Left lung (tissue), 10 donors: ENCODE data around the gene SH2D5. TPM values are rescaled to one million over a fixed set of nuclear protein-coding genes. Genes with fewer than 3 reads are reported as not detected.

Experiments
- ATAC-seq: fragments of 200-7000 bp; cut with Tn5 transposase; one replicate; pipeline ENCODE4 v1.9.1; 2020; ENCODE audit warnings: moderate library complexity
- DNase-seq, 4 donors: peaks; one replicate each; pipeline ENCODE4 v3.0.0-alpha.2; 2013 to 2020
- H3K27ac ChIP-seq, 2 donors: fragments of 200-600 bp; sonication (generic) in 1 of 2; one replicate each; pipeline versions ENCODE4 v1.5.0 to v1.8.0; 2020 to 2021
- H3K27me3 ChIP-seq, 2 donors: fragments of 200-600 bp; sonication (generic) in 1 of 2; one replicate each; pipeline versions ENCODE4 v1.5.0 to v1.8.0; 2020 to 2021
- H3K36me3 ChIP-seq, 2 donors: fragments of 200-600 bp; sonication (generic) in 1 of 2; one replicate each; pipeline versions ENCODE4 v1.5.0 to v1.8.0; 2020 to 2021
- H3K4me1 ChIP-seq, 2 donors: fragments of 200-600 bp; one replicate each; pipeline ENCODE4 v1.8.0; 2021
- H3K4me3 ChIP-seq, 2 donors: fragments of 200-600 bp; sonication (generic) in 1 of 2; one replicate each; pipeline versions ENCODE4 v1.5.0 to v1.8.0; 2020 to 2021; ENCODE audit warnings: mild to moderate bottlenecking in 1 of 2
- H3K9me3 ChIP-seq, 2 donors: fragments of 200-600 bp; sonication (generic) in 1 of 2; one replicate each; pipeline versions ENCODE4 v1.5.0 to v1.8.0; 2020 to 2021
- CTCF ChIP-seq, 2 donors: fragments of 200-600 bp; sonication (generic) in 1 of 2; IDR thresholded peaks; one replicate each; pipeline versions ENCODE4 v1.5.0 to v1.8.0; 2021; ENCODE audit warnings: antibody characterized with exemption in 2 of 2
- intact Hi-C, 2 donors: fragments of 100-400 bp; cut with DNase I; formaldehyde crosslinking; loops; one replicate each; pipeline versions ENCODE4 v1.11.2 to v1.14.2; 2022
- polyA plus RNA-seq, 6 donors: library from polyadenylated mRNA; unstranded; fragments of 120-200 nt; gene quantifications; one replicate each; pipeline ENCODE4 v1.2.1, GENCODE V29; 2013; ENCODE audit not compliant: insufficient read length in 6 of 6
- total RNA-seq, 2 donors: library from RNA; stranded (reverse); fragmentation: NEBNext Ultra II Directional; extraction: Animal tissue kit (Norgen Biotek cat#: 25700); gene quantifications; one replicate each; pipeline ENCODE4 v1.2.1, GENCODE V29; 2021
- donor health status: DM: no; HTN: yes; CAD: no.
- donor health status: DM: no; HTN: no; CAD: no.

Gene SH2D5
- total and polyA plus RNA-seq, 8 donors, result 0.06 to 1.8 (median 0.12) TPM; not detected in 1

DNA sequence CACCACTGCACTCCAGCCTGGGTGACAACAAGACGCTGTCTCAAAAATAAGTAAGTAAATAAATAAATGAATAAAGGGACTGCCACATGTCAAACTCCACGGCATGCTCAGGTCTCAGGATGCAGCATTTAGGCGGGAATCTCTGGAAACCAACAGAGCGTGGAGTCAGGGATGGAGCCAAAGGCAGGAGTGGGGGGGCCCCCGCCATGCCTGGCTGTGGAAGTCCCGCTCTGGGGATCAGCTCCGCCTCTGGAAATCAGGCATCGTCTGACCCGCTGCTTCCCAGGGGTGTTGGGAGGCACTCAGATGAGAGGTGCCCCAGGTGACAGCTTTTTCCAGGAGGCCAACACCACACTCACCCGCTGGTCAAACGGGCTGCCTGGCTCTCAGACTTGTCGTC, 34.9 kb downstream of the SH2D5 start:
- H3K4me1 ChIP-seq, result peaks cover 3 to 16% of the 10 kb centered on the region in 2 donors
- no peak for TF ChIP-seq CTCF (IDR thresholded peaks at IDR 0.05)
- no peak for ATAC-seq
- H3K27me3 ChIP-seq, result no peaks in the 10 kb centered on the region
- no peak overlapping the region for H3K27ac ChIP-seq
- H3K9me3 ChIP-seq, result no peaks in the 10 kb centered on the region
- H3K4me3 ChIP-seq, result no peak overlapping the region
- intact Hi-C loops, result no loop called here
- DNase-seq, result no peak
- no peaks in the 10 kb centered on the region for H3K36me3 ChIP-seq

DNA sequence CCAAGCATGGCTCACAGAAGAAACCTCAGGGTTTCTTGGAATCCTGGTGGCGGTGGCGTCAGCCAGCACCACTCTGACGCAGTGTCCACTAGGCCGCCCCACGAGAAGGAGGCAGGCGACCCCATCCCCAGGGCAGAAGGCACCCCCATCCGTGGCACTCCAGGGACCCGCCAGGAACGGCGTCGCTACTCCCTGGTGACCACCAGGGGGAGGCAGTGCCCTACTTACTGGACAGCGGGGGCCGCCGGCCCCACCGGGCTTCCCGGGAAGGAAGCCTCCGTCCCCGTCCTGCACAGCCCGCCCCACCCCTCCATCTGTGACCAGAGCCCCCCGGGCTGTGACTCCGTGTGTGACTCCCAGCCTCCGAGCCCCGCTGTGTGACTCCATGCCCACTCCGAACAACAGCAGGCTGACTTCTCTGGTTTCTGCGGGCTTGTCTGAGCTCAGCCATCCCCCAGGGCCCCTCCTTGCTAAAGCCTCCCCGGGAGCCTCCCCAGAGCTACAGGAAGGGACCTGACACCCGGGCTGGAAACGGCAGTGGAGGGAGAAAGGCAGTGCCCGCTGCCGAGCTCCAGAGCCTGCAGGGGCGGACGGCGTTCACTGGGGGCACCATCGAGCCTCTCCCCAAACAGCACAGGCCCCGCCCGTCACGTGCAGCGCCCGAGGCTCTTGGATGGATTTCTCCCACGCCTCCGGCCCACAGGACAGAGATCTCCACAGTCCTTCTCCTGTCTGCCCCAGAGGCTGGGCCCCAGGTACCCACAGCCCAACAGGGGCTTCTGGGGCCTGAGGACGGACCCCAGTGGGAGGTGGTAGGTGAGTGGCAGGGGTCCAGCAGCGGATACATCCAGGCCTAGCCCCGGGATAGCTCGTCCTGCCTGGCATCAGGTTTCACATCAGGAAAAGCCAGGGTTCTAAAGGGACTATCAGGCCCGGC, 35.8 kb downstream of the SH2D5 start:
- peak; percentile 87 to 93 for TF ChIP-seq CTCF (IDR thresholded peaks at IDR 0.05)
- ATAC-seq (peak; percentile 96), DNase-seq (peak; percentile 78 to 93 (median 88))
- peak overlapping the region; percentile 47 to 51 for H3K4me3 ChIP-seq
- peak overlapping the region; percentile 75 to 79 for H3K27ac ChIP-seq
- H3K27me3 ChIP-seq, result no peaks in the 10 kb centered on the region
- H3K9me3 ChIP-seq, result no peaks in the 10 kb centered on the region
- H3K4me1 ChIP-seq, result peaks cover 3 to 16% of the 10 kb centered on the region in 2 donors
- intact Hi-C loops, result no loop called here
- no peaks in the 10 kb centered on the region for H3K36me3 ChIP-seq

DNA sequence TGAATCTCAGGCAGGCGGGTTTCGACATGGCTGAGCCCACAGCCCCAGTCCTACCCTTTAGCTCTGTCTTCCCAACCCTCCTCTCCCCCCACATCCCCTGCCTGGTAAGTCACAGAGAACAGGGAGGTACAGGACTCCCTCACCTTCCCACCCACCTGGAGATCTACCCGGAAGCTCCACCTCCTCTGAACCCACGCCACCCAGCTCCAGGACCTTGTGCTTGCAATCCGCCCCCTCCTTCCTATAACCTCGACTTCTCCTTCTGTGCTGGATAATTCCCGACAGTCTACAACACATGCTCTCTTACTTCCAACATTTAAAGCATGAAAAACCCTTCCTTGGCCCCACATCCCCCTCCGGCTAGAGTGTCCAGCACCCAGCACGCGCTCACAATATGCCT, 37.0 kb downstream of the SH2D5 start:
- Histone ChIP-seq H3K27me3 (no peaks in the 10 kb centered on the region), H3K9me3 (no peaks in the 10 kb centered on the region), H3K27ac (no peak overlapping the region), H3K4me3 (no peak overlapping the region), H3K36me3 (no peaks in the 10 kb centered on the region), H3K4me1 (peaks cover 3 to 16% of the 10 kb centered on the region in 2 donors)
- no peak for TF ChIP-seq CTCF (IDR thresholded peaks at IDR 0.05)
- ATAC-seq, result no peak
- intact Hi-C loops, result no loop called here
- no peak for DNase-seq

GRCh38 chr1:20693623-20694022, 38.9 kb downstream of the SH2D5 start:
- ATAC-seq (no peak), DNase-seq (no peak)
- TF ChIP-seq CTCF (IDR thresholded peaks at IDR 0.05), result no peak
- no peak overlapping the region for H3K27ac ChIP-seq
- H3K36me3 ChIP-seq, result no peaks in the 10 kb centered on the region
- no peaks in the 10 kb centered on the region for H3K9me3 ChIP-seq
- H3K27me3 ChIP-seq, result no peaks in the 10 kb centered on the region
- peaks cover 3 to 16% of the 10 kb centered on the region in 2 donors for H3K4me1 ChIP-seq
- intact Hi-C loops, result loop anchor here in 1 of 2 donors (5.0 kb wide), 1 partner anchor 504 kb away; no protein-coding TSS in a partner anchor
- H3K4me3 ChIP-seq, result no peak overlapping the region

- H3K27ac ChIP-seq, result no peak overlapping the region
- peaks cover 3 to 10% of the 10 kb centered on the region in 2 donors for H3K4me1 ChIP-seq
- intact Hi-C loops, result loop anchor here in 1 of 2 donors (5.0 kb wide), 1 partner anchor 505 kb away; no protein-coding TSS in a partner anchor
- H3K9me3 ChIP-seq, result no peaks in the 10 kb centered on the region
- H3K4me3 ChIP-seq, result no peak overlapping the region
- TF ChIP-seq CTCF (IDR thresholded peaks at IDR 0.05), result no peak
- no peak for ATAC-seq
- no peak for DNase-seq
- no peaks in the 10 kb centered on the region for H3K27me3 ChIP-seq
- H3K36me3 ChIP-seq, result no peaks in the 10 kb centered on the region
Measured at GRCh38 chr1:20691872-20692271, 40.6 kb downstream of the SH2D5 start.
